ENCODE data around the gene NLGN1.

GRCh38 chr3:173780067-173780466 is 382.5 kb downstream of the NLGN1 start:
- TF ChIP-seq SUZ12 (IDR thresholded peaks at IDR 0.05), result no peak
- TF ChIP-seq TARDBP (IDR thresholded peaks at IDR 0.05), result no peak
- TF ChIP-seq FOXM1 (IDR thresholded peaks at IDR 0.05; ENCODE audit: borderline replicate concordance), result no peak
- TF ChIP-seq ZNF384 (IDR thresholded peaks at IDR 0.05), result no peak
- TF ChIP-seq BHLHE40 (IDR thresholded peaks at IDR 0.05; ENCODE audit: borderline replicate concordance), result no peak
- no peak for TF ChIP-seq SP1 (IDR thresholded peaks at IDR 0.05)
